Osteoblast (primary cell): ENCODE measurements around the gene TMEM129. TPM values are rescaled to one million over a fixed set of nuclear protein-coding genes. Genes with fewer than 3 reads are reported as not detected.

ENCODE experiments used
- DNase-seq: peaks from one replicate; pipeline ENCODE4 v3.0.0; 2011; ENCODE audit warnings: low spot score, mixed read lengths; ENCODE audit not compliant: insufficient read length; ENCODE audit errors: missing footprints
- H2AFZ ChIP-seq: 2 replicates; pipeline ENCODE4 v1.6.0; 2011; ENCODE audit warnings: mild to moderate bottlenecking, low read length
- H3K27ac ChIP-seq: 2 replicates; pipeline ENCODE4 v1.5.1; 2011; ENCODE audit warnings: mild to moderate bottlenecking, low read depth, low read length, moderate library complexity
- H3K27me3 ChIP-seq: 2 replicates; pipeline ENCODE4 v1.6.0; 2012; ENCODE audit warnings: mild to moderate bottlenecking, control low read depth, inconsistent platforms, low read length, moderate library complexity; ENCODE audit not compliant: insufficient read depth
- H3K36me3 ChIP-seq: 2 replicates; pipeline ENCODE4 v1.5.1; 2011; ENCODE audit warnings: mild to moderate bottlenecking, low read length, control low read depth, moderate library complexity; ENCODE audit not compliant: insufficient read depth
- H3K4me1 ChIP-seq: 2 replicates; pipeline ENCODE4 v1.5.1; 2011; ENCODE audit warnings: mild to moderate bottlenecking, low read length, control low read depth, moderate library complexity; ENCODE audit not compliant: insufficient read depth
- H3K4me2 ChIP-seq: 2 replicates; pipeline ENCODE4 v1.6.0; 2011; ENCODE audit warnings: mild to moderate bottlenecking, low read length; ENCODE audit not compliant: insufficient read depth
- H3K4me3 ChIP-seq: fragments of 200-600 bp; sonication (generic); 3 replicates; pipeline ENCODE4 v1.5.1; 2012; ENCODE audit warnings: mild to moderate bottlenecking, low read length, inconsistent platforms; ENCODE audit not compliant: insufficient read depth
- H3K79me2 ChIP-seq: 2 replicates; pipeline ENCODE4 v1.6.0; 2012; ENCODE audit warnings: mild to moderate bottlenecking, low read length, control low read depth, inconsistent platforms; ENCODE audit not compliant: insufficient read depth
- H3K9me3 ChIP-seq: 2 replicates; pipeline ENCODE4 v1.5.1; 2011; ENCODE audit warnings: low read depth, low read length, control low read depth
- H4K20me1 ChIP-seq: 2 replicates; pipeline ENCODE4 v1.6.0; 2012; ENCODE audit warnings: mild to moderate bottlenecking, low read length, control low read depth; ENCODE audit not compliant: insufficient read depth
- total RNA-seq: library from RNA; depleted of rRNA; stranded (reverse); fragments of >200 nt; gene quantifications from 2 replicates; pipeline ENCODE4 v1.2.3, GENCODE V29; 2012
- TF ChIP-seq, protein P1 (sequence below): IDR thresholded peaks from 2 replicates; pipeline ENCODE4 v1.5.1; 2011; ENCODE audit warnings: mild to moderate bottlenecking, low read depth, low read length, moderate library complexity; ENCODE audit errors: extremely low read depth

Gene TMEM129
- total RNA-seq, 1 donor: 38.0 TPM

DNA sequence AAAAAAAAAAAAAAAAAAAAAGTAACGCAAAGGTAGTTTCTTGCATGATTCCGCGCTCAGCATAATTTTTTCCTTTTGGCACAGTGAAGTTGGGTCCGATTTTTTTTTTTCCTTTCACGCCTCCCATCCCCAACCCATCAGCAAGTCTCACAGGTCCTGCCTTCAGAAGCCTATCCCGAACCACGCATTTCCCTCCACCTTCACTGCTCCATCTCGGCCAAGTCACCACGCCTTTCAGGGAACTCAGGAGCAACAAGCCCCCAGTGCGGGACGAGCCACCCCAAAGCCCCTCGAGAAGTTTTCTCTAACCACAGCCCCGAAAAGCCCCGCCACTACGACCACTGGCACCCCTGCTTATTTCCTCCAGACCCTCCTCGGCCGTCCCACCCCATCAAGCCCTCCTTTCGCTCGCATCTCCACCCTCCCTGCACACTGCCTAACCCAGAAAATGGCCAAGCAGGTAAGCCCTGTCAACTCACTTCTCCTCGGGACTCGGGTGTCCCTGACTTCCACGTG lies 10.0 kb downstream of the TMEM129 start:
- Histone ChIP-seq H3K27me3 (no peaks in the 10 kb centered on the region), H3K4me1 (peaks cover 8% of the 10 kb centered on the region), H3K4me3 (peak overlapping the region; percentile 79), H3K9me3 (no peaks in the 10 kb centered on the region), H2AFZ (peak overlapping the region; percentile 86), H3K36me3 (peaks cover 8% of the 10 kb centered on the region), H3K4me2 (peak overlapping the region; percentile 97), H3K27ac (peak overlapping the region; percentile 92), H4K20me1 (peaks cover 22% of the 10 kb centered on the region), H3K79me2 (peaks cover 57% of the 10 kb centered on the region)
- no peak for DNase-seq
- TF ChIP-seq, protein P1, sequence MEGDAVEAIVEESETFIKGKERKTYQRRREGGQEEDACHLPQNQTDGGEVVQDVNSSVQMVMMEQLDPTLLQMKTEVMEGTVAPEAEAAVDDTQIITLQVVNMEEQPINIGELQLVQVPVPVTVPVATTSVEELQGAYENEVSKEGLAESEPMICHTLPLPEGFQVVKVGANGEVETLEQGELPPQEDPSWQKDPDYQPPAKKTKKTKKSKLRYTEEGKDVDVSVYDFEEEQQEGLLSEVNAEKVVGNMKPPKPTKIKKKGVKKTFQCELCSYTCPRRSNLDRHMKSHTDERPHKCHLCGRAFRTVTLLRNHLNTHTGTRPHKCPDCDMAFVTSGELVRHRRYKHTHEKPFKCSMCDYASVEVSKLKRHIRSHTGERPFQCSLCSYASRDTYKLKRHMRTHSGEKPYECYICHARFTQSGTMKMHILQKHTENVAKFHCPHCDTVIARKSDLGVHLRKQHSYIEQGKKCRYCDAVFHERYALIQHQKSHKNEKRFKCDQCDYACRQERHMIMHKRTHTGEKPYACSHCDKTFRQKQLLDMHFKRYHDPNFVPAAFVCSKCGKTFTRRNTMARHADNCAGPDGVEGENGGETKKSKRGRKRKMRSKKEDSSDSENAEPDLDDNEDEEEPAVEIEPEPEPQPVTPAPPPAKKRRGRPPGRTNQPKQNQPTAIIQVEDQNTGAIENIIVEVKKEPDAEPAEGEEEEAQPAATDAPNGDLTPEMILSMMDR: no peak

DNA sequence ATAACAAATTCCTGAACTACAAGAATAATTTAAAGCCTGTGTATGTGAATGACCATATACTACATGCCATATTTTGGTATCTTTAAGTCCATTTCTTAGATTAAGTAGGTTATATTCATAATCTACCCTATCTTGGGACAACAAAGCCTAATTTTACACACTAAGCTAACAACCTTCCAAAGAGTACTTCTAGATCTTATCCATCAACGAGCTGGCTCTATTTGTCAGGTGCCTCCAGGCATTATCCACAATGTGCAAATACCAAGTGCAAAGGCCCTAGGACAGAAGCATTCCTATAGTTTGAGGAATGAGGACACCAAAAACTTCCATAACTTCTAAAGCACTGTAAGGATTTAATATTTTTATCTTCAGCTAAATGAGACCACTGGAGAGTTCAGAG lies 12.5 kb downstream of the TMEM129 start:
- Histone ChIP-seq H3K27me3 (no peaks in the 10 kb centered on the region), H3K4me3 (no peak overlapping the region), H2AFZ (no peak overlapping the region), H3K4me2 (no peak overlapping the region), H4K20me1 (peaks cover 13% of the 10 kb centered on the region), H3K4me1 (peaks cover 6% of the 10 kb centered on the region), H3K27ac (no peak overlapping the region), H3K79me2 (peaks cover 80% of the 10 kb centered on the region), H3K9me3 (no peaks in the 10 kb centered on the region), H3K36me3 (peaks cover 14% of the 10 kb centered on the region)
- TF ChIP-seq, protein P1: no peak
- DNase-seq: peak; percentile 45

DNA sequence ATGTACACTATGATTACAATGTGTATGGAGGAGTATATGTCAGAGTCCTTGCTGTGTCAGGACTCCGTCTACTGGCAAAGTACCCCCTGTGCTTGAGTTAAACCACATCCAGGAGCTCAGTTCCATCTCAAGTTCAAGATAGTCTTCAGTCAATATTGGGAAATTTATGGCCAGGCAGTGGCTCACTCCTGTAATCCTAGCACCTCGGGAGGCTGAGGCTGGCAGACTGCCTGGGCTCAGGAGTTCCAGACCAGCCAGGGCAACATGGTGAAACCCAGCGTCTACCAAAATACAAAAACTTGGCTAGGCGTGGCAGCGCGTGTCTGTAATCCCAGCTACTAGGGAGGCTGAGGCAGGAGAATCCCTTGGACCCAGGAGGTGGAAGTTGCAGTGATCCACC lies 14.8 kb downstream of the TMEM129 start:
- no peak overlapping the region for H2AFZ ChIP-seq
- peaks cover 18% of the 10 kb centered on the region for H4K20me1 ChIP-seq
- TF ChIP-seq, protein P1: no peak
- H3K79me2 ChIP-seq: peaks cover 93% of the 10 kb centered on the region
- no peak for DNase-seq
- peaks cover 32% of the 10 kb centered on the region for H3K36me3 ChIP-seq
- H3K27ac ChIP-seq: no peak overlapping the region
- H3K4me2 ChIP-seq: no peak overlapping the region
- H3K4me1 ChIP-seq: peaks cover 4% of the 10 kb centered on the region
- H3K9me3 ChIP-seq: no peaks in the 10 kb centered on the region
- no peaks in the 10 kb centered on the region for H3K27me3 ChIP-seq
- no peak overlapping the region for H3K4me3 ChIP-seq

DNA sequence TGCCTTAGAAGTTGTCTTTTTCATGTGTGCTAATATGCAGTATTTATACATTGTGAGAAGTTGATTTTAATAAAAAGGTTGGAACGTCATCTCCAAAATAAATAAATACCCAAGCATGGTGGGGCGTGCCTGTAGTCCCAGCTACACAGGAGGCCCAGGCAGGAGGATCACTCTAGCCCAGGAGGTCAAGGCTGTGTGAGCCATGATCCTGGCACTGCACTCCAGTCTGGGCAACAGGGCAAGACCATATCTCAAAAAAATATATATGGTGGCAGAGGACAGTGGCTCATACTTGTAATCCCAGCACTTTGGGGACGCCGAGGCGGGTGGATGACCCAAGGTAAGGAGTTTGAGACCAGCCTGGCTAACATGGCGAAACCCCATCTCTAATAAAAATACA lies 15.4 kb downstream of the TMEM129 start:
- Histone ChIP-seq H3K9me3 (no peaks in the 10 kb centered on the region), H4K20me1 (peaks cover 15% of the 10 kb centered on the region)

More for the DNA sequence above, 15.4 kb downstream of the TMEM129 start:
- Histone ChIP-seq H3K4me1 (peaks cover 4% of the 10 kb centered on the region), H3K4me2 (no peak overlapping the region), H3K36me3 (peaks cover 36% of the 10 kb centered on the region), H3K27ac (no peak overlapping the region), H3K27me3 (no peaks in the 10 kb centered on the region), H2AFZ (no peak overlapping the region), H3K79me2 (peaks cover 92% of the 10 kb centered on the region), H3K4me3 (no peak overlapping the region)
- TF ChIP-seq, protein P1: no peak
- DNase-seq: no peak
